Measurements from ENCODE around the gene POMGNT1.
A peak's percentile ranks its signal among the peaks of the same experiment; 100 is the strongest.

POMGNT1 gene

DNA sequence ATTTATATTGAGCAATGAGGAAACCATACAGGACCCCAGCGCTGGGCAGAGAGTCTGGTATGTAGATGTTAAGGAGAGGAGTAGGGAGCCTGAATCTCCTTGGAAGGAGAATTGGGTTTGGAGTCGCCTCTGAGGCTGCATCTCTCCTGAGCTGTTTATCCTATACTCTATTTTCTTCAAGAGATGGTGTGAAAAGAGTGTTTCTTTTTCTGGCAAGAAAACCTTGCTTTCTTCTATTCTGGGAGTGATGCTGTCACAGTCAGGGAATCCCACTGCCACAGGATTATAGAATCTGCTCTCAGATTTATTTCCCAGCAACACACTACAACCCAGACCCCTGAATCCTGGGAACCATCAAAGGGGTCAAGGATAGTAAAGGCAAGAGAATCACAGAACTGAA lies 8.2 kb upstream of the POMGNT1 start:
- no peak for DNase-seq

DNA sequence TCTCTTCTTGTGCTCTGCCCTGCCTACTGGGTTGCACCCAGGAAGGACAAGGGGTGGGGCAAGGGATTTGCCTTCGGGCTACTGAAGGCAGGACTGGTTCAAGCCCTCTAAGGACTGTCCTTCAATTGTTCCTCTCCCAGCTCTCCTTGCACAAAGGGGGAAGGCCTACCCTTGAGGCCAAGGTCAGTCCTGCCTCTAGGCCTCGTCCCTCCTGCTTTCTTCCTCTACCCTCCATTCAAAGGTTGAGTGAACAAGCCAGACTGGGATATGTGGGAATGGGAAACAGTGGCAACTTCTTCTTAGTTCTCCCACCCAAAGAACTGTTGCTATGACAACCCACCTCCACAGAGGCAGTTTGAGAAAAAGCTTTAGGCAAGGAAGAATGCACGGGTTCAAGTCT lies 7.6 kb upstream of the POMGNT1 start:
- no peak for DNase-seq

DNA sequence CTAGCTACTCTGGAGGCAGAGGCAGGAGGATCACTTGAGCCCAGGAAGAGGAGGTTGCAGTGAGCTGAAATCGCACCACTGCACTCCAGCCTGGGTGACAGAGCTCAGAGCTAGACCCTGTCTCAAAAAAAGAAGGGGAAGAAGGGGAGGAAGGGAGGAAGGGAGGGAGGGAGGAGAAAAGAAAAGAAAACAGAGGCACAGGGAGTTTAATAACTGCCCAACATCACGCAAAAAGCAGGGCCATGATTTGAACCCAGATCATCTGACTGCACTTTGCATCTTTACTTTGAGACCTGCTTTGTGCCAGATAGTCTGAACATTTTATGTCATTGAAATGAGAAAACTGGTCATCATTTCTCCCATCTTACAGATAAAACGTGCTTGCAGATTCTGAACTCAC lies 6.9 kb upstream of the POMGNT1 start:
- DNase-seq = no peak

DNA sequence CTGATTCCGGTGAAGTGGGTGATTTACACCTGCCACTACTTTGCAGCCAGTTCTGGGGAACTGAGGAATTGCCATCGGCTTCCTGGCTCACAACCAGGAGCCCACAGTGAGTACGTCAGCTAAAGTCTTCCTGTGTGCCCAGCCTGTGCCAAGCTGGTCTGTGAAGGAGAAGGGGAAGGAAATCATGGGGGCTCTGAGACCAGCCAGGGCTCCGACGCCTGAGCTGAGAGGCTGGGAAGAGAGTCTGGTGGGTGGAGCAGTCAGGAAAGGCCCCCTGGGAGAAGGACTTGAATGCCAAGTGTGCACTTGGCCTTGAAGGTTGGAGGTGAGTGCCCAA lies 6.1 kb upstream of the POMGNT1 start:
- DNase-seq = no peak

DNA sequence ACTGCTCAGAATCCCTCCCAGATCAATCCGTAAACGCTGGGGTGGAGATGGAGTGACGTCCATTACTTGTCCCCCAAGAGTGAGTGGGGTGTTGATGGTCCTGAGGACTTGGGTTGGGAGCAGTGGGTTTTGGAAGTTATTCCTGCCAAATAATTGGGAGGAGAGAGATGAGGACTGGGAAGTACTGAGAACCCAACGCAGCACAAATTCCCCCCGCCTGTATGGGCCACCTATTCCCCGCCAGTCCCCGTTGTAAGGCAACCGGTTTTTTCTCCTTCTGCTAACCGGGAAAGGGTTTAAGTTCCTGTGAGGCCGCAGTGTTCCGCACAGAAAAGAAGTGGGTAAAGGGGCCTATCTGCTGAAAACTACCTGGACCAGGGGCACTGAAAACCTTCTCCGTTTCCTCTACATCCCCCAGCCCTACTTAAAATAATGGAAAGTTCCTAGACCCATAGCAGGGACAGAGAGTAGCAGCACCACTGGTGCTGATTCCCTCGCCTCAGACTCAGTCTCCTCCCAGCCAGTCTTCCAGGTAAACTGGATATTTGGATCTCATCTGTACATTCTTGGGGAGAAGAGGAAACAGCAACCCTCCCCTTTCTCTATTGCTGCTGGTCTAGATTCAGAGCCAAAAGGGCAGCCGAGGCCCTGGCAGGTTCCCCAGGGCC lies 5.6 kb upstream of the POMGNT1 start:
- DNase-seq = no peak

DNA sequence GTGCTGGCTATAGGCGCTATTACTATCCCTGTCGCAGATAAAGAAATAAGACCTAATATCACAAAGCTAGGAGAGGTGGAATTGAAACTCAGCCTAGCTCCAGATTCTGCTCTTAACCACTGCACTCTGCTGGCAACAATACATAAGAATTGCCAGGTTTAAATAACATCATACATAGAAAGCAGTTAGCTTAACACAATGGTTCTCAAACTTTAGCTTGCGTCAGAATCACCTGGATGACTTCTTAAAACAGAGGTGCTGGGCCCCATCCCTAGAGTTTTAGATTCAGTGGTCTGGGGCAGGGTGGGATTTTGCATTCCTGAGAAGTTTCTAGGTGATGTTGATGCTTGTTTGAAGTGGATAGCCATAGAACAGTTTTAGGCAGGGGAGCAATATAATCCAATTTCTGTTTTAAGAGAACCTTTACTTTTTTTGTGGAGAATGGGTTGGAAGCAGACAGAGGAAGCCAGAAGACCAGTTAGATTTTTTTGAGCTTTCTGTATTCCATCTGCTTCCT lies 1.1 kb upstream of the POMGNT1 start:
- no peak for DNase-seq

DNA sequence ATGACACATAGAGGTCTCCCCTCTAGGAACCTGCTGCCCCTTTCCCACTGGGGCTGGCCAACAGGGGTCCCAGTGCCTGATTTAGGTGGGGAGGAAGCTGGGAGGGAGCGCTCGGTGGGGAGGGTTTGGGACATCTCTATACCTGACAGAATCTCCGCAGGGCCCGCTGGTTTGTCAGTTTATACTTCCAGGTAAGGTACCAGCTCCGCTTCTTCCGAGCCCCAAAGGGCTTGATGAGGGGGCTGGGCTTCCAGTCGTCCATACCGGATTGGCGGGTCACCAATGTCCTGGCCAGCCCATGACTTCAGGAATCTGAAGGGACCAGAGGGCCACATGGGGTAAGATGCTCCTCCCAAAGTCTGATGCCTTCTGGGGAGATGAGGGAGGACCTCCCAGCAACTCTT lies 672 bp downstream of the POMGNT1 start:
- DNase-seq = no peak

DNA sequence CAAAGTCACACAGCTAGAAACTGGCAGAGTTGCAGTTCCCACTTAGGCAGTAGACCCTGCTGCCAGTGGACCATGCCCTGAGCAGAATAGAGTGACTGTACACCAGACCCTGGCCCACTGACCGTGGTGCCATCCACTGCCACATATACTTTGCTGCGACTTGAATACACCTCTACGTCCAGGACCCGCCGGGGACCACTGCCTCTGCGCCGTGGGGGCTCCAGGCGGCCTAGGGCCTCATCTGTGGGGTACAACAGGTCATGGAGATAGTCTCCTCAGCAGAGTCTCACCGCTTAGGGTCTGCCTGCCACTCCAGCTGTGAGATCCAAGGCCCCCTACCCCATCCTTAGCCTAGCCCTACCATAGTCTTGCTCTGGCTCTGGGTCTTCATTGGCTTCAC lies 1.6 kb downstream of the POMGNT1 start:
- no peak for DNase-seq

DNA sequence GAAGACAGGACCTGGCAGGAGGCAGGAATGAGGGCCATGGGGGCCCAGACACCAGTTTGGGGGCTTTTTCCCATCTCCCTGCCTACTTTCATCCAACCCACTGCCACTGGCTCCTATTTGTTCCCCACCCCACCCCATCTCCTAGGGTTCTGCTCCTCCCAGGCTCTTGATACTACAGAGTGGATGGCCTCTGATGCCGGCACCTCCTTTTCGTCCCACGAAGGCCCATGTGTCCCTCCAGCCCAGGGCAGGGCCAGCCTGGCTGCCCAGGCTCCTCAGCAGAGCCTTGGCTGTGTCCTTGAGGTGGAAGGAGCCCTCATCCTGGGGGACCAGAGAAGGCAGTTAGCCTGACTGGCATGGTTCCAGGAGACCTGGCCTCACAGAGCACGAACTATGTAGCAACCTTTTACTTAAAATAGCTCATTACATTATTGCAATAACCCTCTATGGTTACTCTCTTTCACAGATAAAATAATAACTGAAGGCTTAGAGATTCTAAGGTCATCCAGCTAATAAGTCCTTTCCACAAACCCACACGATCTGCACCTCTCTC lies 3.5 kb downstream of the POMGNT1 start:
- DNase-seq = no peak

DNA sequence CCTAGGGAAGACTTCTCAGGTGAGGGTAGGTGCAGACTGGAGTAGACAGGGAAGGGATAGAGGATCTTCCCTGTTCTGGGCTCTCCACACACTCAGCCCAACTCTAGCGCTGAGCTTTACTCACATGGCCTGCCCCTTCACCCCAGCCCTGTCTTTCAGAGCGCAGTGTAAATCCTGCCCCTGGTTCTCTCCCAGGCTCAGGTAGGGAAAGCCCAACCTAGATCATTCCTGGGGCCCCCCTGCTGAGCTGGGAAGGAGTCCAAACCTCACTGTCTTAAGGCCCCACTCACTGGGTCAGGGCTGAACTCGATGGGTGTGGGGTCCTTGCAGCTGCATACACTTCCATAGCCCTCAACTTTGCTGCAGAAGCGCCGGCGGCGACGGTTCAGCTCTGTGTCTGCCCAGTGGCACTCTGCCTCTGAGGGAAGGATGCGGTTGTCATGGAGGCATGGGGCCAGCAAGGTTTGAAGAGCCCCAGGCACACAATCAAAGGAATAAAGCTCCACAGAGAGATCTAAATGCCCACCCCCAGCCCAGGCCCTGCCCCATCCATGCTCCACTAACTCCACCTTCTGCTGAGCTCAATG lies 4.2 kb downstream of the POMGNT1 start:
- no peak for DNase-seq

DNA sequence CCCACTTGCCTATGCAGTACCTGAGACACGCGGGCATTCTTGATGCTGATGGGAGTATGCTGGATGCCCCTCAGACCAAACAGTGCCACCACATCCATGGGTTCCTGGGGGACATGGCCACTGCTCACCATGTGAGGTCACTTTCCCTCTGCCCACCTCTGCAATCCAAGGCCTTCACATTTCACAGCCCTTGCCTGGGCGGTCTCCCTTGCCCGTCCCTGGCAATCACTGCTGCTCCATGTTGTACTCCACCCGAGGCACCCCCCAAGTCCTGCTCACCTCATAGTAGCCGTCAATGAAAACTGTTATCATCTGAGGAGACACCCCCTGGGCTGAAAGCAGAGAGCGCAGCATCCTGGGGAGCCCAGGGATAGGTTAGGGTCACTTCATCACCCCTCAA lies 4.9 kb downstream of the POMGNT1 start:
- DNase-seq = no peak

DNA sequence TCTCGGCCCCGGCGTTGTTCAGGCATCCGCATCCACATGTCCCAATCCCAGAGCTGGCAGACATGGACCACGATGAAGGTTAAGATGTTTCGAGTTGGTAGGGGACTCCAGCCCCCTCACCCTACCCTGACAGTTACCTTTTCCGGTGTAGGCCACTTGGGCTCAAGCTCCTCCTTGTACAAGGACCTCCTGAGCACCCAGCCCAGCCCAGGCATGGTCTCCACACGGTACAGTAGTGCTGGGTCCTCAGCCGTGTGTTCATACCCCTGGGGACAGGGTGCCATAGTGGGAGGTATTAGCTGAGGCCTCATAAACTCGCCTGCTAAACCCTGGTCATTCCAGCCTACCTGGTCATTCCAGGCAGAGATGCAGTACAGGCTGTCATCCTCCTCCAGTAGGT lies 6.1 kb downstream of the POMGNT1 start:
- no peak for DNase-seq

DNA sequence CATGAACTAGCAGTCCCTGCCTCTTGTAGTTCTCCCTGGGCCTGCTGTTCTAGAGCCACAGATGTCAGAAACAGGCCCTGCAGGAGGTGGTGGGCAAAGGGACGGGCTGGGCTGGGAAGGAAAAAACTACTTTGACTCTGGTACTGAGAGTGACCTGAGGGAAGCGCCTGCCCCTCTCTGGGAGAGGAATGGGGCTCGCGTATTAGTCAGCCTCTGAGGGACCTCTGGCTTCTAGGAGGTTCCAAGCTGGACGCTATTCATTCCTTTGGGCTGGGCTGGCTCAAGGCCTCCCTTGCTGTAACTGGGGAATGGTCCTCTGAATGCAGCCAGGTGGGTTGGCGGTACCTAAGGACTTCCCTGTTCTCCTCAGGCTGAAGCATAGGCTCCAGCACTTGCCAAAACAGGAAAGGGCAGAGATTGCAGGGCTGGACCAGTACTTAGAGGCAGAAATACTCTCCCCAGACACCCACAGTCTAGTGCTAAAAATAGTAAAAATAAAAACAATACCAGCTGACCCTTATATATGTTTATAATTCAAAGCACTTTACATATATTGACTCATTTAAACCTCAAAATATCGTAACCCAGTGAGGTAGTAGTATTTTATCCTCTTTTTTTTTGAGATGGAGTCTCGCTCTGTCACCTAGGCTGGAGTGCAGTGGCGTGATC lies 7.1 kb downstream of the POMGNT1 start:
- no peak for DNase-seq

DNA sequence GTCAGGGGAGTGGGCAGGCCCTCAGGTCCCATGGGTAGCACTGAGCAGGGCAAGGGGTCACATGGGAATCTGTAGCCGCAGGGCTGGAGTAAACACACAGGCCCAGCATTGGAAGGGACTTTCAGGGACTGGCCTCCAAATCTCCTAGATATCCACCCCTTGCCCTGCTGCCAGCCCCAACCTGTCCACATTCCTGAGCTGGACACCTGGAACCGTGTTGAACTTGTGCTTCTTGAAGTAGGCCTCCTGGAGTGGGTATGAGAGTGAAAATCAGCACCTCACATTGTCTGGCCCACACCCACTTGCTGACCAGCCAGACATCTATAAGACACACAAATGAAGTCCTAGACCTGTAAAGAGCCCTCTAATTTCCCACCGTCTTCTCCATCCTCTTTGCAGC lies 7.7 kb downstream of the POMGNT1 start:
- no peak for DNase-seq

DNA sequence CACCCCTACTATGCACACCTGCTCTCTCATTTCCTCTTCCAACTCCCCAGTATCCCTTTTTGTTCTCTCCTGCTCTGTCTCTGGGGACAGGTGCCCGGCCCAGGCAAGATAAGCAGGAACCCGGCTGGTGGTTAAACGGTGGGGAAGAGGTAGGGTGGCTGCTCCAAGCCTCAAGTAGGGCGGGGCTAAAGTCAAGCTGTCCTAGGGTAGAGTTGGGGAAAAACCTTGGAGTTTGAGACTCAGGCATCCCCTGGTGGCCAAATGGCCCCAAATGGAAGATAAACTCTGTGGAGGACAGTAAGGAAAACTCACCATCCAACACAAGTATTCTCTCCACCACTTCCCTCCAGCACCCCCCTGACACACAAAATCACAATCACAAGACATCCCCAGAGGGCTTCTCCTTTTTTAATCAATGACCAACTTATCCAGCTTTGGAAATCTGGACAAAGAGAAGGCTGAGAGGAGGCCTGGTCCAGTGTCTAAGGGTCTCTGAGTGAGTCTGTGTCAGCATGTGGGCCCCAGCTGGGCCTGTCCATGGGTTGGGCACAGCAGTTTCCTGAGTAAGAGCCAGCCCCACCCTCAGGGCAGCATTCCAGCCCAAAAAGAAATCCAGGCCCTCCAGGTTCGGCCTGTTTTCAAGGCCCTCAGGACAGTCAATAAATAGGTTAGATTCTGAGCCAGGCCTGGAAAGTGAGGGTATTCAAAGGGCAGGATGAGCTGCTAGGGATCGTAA lies 9.8 kb downstream of the POMGNT1 start:
- DNase-seq = no peak

DNA sequence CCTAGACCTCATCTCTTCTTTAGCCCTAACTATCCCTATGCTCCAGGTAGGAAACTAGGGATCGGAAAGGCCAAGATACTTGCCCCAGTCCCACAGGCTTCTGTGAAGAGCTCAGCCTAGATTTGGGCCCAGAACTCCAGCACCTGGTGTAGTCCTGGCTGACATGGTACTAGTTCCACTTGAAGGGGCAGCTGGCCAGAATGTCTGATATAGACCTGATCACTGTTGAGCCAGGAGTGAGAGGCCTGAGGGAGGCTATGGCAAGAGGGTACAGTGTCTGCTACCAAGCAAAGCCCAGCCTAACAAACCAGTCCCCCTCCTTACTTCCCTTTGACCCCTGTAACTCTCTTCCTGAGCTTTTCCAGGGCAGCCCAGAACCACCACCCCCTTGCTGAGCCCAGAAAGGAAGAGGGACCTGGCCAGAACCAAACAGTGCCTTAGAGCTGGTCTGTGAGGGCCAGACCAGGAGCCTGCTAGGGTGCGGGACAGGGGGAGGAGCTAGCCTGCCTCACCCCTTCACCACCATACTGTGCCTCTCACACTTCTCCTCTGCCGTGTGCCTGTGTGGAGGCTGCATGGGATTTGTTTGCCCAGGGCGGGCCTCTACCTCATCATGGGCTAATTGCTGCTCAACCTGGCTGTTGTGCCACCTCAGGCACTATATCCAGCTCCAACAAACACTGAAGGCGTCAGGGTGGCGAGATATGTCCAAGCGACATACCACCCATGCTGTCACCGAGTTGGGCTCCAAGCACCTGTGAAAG lies 10.9 kb downstream of the POMGNT1 start:
- peak; percentile 91 for DNase-seq

DNA sequence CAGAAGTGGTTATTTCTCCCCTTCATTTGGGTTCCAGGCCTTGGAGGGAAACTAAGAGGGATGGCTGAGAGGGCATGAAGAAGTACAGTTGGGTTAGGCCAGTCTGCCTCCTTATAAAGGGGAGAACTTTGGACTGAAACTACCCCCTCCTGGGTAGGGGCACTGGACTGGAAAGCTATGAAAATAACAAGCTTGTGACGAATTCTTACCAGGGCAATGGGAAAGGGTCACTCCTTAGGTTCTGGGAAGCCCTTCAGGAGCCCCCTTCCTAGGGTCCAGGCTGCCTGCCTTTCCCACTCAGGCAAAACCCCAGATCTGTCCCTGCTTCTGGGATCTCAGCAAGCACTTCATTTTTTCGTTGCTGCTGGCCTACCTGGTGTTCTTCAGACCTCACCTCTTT lies 12.2 kb downstream of the POMGNT1 start:
- no peak for DNase-seq

DNA sequence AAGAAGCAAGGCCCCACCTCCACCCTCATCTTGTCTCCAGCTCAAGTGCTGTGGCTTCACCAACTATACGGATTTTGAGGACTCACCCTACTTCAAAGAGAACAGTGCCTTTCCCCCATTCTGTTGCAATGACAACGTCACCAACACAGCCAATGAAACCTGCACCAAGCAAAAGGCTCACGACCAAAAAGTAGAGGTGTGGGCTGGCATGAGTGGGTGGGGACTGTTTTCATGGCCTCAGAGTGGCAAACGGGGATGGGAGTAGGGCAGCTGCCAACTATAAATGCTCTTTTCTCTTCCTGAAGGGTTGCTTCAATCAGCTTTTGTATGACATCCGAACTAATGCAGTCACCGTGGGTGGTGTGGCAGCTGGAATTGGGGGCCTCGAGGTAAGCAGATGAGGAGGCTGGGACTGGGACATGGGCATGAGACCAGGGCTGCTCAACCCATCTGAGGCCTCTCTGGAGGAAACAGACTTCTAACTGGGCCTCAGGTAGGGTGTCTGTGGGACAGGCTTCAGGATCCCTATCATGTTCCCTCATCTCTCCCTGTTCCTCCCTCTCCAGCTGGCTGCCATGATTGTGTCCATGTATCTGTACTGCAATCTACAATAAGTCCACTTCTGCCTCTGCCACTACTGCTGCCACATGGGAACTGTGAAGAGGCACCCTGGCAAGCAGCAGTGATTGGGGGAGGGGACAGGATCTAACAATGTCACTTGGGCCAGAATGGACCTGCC lies 13.1 kb downstream of the POMGNT1 start:
- no peak for DNase-seq

DNA sequence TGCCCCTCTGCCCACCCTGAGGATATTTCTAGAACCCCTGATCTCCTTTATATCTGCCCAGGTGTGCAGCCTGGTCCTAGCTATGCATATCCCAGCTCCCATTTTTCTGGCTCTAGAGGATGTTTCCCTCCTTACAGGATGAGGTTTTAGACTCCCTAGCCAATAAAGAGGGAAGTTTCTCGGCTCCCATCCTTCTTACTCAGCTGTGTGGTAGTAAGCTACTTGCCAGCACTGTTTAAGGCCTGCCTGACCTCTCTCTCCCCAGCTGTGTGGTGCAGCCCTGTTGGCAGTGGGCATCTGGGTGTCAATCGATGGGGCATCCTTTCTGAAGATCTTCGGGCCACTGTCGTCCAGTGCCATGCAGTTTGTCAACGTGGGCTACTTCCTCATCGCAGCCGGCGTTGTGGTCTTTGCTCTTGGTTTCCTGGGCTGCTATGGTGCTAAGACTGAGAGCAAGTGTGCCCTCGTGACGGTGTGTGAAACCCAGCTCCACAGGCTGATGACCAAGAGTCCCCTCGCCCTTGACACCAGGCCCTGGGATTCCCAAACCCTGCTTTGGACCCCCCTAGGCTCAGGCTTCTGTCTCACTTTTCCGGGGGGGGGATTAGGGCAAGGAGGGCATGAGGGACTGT lies 14.2 kb downstream of the POMGNT1 start:
- no peak for DNase-seq

DNA sequence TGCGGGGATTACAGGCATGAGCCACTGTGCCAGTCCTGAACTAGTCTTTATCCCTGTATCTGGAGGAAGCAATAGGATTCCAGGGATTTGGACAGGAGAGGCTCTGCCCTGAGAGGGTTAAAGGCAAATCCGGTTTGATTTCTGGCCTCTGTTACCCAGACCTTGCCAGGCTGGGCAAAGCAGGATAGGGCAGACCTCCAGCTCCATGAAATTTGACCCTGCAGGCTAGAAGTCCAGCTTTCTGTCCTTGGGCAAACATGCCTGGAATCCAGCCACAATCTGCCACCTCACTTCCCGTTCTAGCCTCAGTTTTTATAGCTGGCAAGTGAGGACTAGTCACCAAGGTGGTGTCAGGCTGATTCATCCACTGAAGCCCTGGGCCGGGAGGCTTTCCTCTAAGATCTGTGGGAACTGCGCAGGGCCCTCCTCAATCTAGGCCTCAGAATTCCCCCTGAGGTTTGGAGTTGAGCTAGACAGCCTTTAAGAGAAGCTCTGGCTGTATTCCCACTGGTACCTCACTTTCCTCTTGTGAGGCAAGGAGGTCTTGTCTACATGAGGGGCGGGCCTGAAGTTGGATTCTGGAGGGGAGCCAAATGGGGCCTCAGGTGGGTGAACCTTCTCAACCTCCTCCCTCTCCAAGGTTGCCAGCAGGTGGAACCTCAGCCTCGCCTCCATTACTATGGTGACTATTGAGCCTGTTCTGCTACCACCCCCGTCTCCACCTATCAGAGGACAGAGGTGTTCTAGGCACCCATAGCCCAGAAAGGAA lies 15.0 kb downstream of the POMGNT1 start:
- DNase-seq = no peak

All from NCI-H748 treated with DMSO at 0.1 percent for 48 hours (cell line).